HepG2 (cell line): ENCODE data around the gene NYAP1. TPM values are rescaled to one million over a fixed set of nuclear protein-coding genes. Genes with fewer than 3 reads are reported as not detected.

ENCODE experiments used
- CBFB ChIP-seq: sonication (generic); formaldehyde crosslinking; IDR thresholded peaks from 2 replicates; pipeline ENCODE4 v1.4.0; 2020; ENCODE audit warnings: missing genetic modification reagents
- CENPX ChIP-seq: sonication (generic); formaldehyde crosslinking; IDR thresholded peaks from 2 replicates; pipeline ENCODE4 v1.9.0; 2021; ENCODE audit warnings: mild to moderate bottlenecking, missing genetic modification reagents, moderate library complexity
- NAIF1 ChIP-seq: sonication (generic); formaldehyde crosslinking; IDR thresholded peaks from 2 replicates; pipeline ENCODE4 v1.5.0; 2020; ENCODE audit warnings: mild to moderate bottlenecking, missing genetic modification reagents, borderline replicate concordance
- PRMT3 ChIP-seq: sonication (generic); formaldehyde crosslinking; IDR thresholded peaks from 2 replicates; pipeline ENCODE4 v1.8.1; 2022; ENCODE audit warnings: low read depth, mild to moderate bottlenecking, moderate library complexity, missing genetic modification reagents, borderline replicate concordance
- SALL2 ChIP-seq: sonication (generic); formaldehyde crosslinking; IDR thresholded peaks from 2 replicates; pipeline ENCODE4 v1.8.1; 2023; ENCODE audit warnings: mild to moderate bottlenecking, missing genetic modification reagents, inconsistent platforms
- TBL1XR1 ChIP-seq: fragments of 150-350 bp; IDR thresholded peaks from 2 replicates; pipeline ENCODE4 v1.6.1; 2014; ENCODE audit warnings: borderline replicate concordance, low read length; ENCODE audit not compliant: partially characterized antibody
- ZNF10 ChIP-seq: sonication (generic); formaldehyde crosslinking; IDR thresholded peaks from 2 replicates; pipeline ENCODE4 v1.4.0; 2020; ENCODE audit warnings: mild to moderate bottlenecking, low read depth, missing genetic modification reagents, borderline replicate concordance
- ZNF460 ChIP-seq: sonication (generic); formaldehyde crosslinking; IDR thresholded peaks from 2 replicates; pipeline ENCODE4 v1.5.1; 2020; ENCODE audit warnings: missing genetic modification reagents, mild to moderate bottlenecking, borderline replicate concordance
- polyA plus RNA-seq, 8 experiments: library from polyadenylated mRNA; depleted of rRNA in 3 of 8; stranded (reverse) in 7 of 8; unstranded in 1 of 8; fragments of >200 nt; fragmentation: Illumina TruSeq in 4 of 8; extraction: Trizol in 4 of 8; gene quantifications; 2 replicates each; pipeline versions ENCODE4 v1.2.1 to v1.2.3, GENCODE V29; 2011 to 2016; ENCODE audit warnings: low read depth in 4 of 8, missing spikeins in 1 of 8, mixed read lengths in 1 of 8; ENCODE audit not compliant: insufficient read depth in 1 of 8
- total RNA-seq, 5 experiments: library from RNA; depleted of rRNA; stranded (reverse); fragments of >200 nt; fragmentation: Illumina TruSeq; extraction: Trizol; gene quantifications; 2 replicates each; pipeline ENCODE4 v1.2.3, GENCODE V29; 2016; ENCODE audit warnings: low read depth in 1 of 5
- TF ChIP-seq, protein P1 (sequence below): sonication (generic); formaldehyde crosslinking; IDR thresholded peaks from 2 replicates; pipeline ENCODE4 v1.4.0; 2020; ENCODE audit warnings: mild to moderate bottlenecking, low read depth, missing genetic modification reagents
- TF ChIP-seq, protein P2 (sequence below): IDR thresholded peaks from 2 replicates; pipeline ENCODE4 v1.6.1; 2012; ENCODE audit warnings: low read depth, low read length, improper control_type of control experiment
- TF ChIP-seq, protein P3 (sequence below): sonication (generic); formaldehyde crosslinking; IDR thresholded peaks from 2 replicates; pipeline ENCODE4 v1.5.1; 2020; ENCODE audit warnings: mild to moderate bottlenecking, missing genetic modification reagents

Gene NYAP1
- total and polyA plus RNA-seq, 2 of the 13 experiments (the other 11 are each of a cell fraction or from before 2014, with no cell fraction given), result 0.15 to 0.46 TPM

- TF ChIP-seq ZNF460 (CRISPR knock-in tag), result no peak
- TF ChIP-seq, protein P1, sequence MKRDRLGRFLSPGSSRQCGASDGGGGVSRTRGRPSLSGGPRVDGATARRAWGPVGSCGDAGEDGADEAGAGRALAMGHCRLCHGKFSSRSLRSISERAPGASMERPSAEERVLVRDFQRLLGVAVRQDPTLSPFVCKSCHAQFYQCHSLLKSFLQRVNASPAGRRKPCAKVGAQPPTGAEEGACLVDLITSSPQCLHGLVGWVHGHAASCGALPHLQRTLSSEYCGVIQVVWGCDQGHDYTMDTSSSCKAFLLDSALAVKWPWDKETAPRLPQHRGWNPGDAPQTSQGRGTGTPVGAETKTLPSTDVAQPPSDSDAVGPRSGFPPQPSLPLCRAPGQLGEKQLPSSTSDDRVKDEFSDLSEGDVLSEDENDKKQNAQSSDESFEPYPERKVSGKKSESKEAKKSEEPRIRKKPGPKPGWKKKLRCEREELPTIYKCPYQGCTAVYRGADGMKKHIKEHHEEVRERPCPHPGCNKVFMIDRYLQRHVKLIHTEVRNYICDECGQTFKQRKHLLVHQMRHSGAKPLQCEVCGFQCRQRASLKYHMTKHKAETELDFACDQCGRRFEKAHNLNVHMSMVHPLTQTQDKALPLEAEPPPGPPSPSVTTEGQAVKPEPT (CRISPR knock-in tag), result no peak
- 0 out of 2 replicates have a peak, but pooled peaks have one; percentile 20 for TF ChIP-seq SALL2 (CRISPR knock-in tag)
- TF ChIP-seq, protein P2, sequence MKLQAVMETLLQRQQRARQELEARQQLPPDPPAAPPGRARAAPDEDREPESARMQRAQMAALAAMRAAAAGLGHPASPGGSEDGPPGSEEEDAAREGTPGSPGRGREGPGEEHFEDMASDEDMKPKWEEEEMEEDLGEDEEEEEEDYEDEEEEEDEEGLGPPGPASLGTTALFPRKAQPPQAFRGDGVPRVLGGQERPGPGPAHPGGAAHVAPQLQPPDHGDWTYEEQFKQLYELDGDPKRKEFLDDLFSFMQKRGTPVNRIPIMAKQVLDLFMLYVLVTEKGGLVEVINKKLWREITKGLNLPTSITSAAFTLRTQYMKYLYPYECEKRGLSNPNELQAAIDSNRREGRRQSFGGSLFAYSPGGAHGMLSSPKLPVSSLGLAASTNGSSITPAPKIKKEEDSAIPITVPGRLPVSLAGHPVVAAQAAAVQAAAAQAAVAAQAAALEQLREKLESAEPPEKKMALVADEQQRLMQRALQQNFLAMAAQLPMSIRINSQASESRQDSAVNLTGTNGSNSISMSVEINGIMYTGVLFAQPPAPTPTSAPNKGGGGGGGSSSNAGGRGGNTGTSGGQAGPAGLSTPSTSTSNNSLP, result no peak
- TF ChIP-seq CBFB, result no peak
- TF ChIP-seq, protein P3, sequence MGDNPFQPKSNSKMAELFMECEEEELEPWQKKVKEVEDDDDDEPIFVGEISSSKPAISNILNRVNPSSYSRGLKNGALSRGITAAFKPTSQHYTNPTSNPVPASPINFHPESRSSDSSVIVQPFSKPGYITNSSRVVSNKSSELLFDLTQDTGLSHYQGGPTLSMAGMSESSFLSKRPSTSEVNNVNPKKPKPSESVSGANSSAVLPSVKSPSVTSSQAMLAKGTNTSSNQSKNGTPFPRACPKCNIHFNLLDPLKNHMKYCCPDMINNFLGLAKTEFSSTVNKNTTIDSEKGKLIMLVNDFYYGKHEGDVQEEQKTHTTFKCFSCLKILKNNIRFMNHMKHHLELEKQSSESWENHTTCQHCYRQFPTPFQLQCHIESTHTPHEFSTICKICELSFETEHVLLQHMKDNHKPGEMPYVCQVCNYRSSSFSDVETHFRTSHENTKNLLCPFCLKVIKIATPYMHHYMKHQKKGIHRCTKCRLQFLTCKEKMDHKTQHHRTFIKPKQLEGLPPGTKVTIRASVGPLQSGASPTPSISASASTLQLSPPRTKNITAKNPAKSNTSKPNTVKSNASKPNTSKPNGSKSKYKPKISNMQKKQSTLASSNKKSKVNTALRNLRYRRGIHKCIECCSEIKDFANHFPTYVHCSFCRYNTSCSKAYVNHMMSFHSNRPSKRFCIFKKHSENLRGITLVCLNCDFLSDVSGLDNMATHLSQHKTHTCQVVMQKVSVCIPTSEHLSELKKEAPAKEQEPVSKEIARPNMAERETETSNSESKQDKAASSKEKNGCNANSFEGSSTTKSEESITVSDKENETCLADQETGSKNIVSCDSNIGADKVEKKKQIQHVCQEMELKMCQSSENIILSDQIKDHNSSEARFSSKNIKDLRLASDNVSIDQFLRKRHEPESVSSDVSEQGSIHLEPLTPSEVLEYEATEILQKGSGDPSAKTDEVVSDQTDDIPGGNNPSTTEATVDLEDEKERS (CRISPR knock-in tag), result no peak
- TF ChIP-seq PRMT3, result peak; percentile 76; the same call in 1 of the 2 replicates
- no peak for TF ChIP-seq TBL1XR1
- TF ChIP-seq NAIF1 (CRISPR knock-in tag), result 0 out of 2 replicates have a peak, but pooled peaks have one; percentile 40
- no peak for TF ChIP-seq CENPX
- no peak for TF ChIP-seq ZNF10 (CRISPR knock-in tag)
These were observed 55.1 kb downstream of the NYAP1 start, which contains the start of gene AGFG2 (continued) for GRCh38 chr7:100538654-100539435.
